GM21367 (cell line): Measurements from ENCODE around the gene CLCN7.

ENCODE experiments used
- ATAC-seq: cut with Tn5 transposase; IDR thresholded peaks from one replicate; pipeline ENCODE4 v1.9.1; 2021; ENCODE audit not compliant: unreplicated experiment

CLCN7 gene

GRCh38 chr16:1432388-1433262, 42.2 kb downstream of the CLCN7 start:
- no peak for ATAC-seq

- ATAC-seq = no peak
Observed at GRCh38 chr16:1431497-1432270, 43.1 kb downstream of the CLCN7 start.

- no peak for ATAC-seq
Observed at GRCh38 chr16:1430759-1431496, 43.9 kb downstream of the CLCN7 start, which contains the start of gene PERCC1. Gene PERCC1, plus strand, starts transcription at chr16:1431078. Its CDS starts 1,516 bp downstream, at chr16:1432594.

GRCh38 chr16:1430214-1430758, 44.5 kb downstream of the CLCN7 start:
- no peak for ATAC-seq

GRCh38 chr16:1429631-1430030, 45.2 kb downstream of the CLCN7 start:
- no peak for ATAC-seq

GRCh38 chr16:1429012-1429411, 45.8 kb downstream of the CLCN7 start:
- no peak for ATAC-seq

GRCh38 chr16:1428511-1428910, 46.3 kb downstream of the CLCN7 start:
- ATAC-seq = no peak

GRCh38 chr16:1427473-1428461, 47.1 kb downstream of the CLCN7 start:
- ATAC-seq = no peak

GRCh38 chr16:1426734-1427471, 47.9 kb downstream of the CLCN7 start:
- ATAC-seq = no peak

- ATAC-seq = no peak
Observed at GRCh38 chr16:1425616-1426370, 49.0 kb downstream of the CLCN7 start.

GRCh38 chr16:1424028-1424427, 50.8 kb downstream of the CLCN7 start:
- no peak for ATAC-seq

- ATAC-seq = no peak
Observed at GRCh38 chr16:1422076-1422475, 52.8 kb downstream of the CLCN7 start.

- peak; percentile 10 for ATAC-seq
Observed at GRCh38 chr16:1420111-1420539, 54.7 kb downstream of the CLCN7 start.

GRCh38 chr16:1416521-1416941, 58.3 kb downstream of the CLCN7 start:
- ATAC-seq = no peak

GRCh38 chr16:1414532-1415260, 60.1 kb downstream of the CLCN7 start, which contains the start of gene UNKL:
Gene UNKL, minus strand, starts transcription at chr16:1414704. Its CDS starts 13 bp downstream, at chr16:1414691.
- ATAC-seq = no peak

- ATAC-seq = no peak
Observed at GRCh38 chr16:1413684-1414531, 60.9 kb downstream of the CLCN7 start.

GRCh38 chr16:1412847-1413246, 62.0 kb downstream of the CLCN7 start:
- ATAC-seq = no peak
